ENCODE data around the gene SI. TPM values are rescaled to one million over a fixed set of nuclear protein-coding genes. Genes with fewer than 3 reads are reported as not detected.

Gene SI
- total RNA-seq, 1 experiment from 2014 or later = not detected

Other genes starting within 250 kb of the SI start
- not detected in 2 replicates for gene SLITRK3, start 117.9 kb upstream of the SI start, total RNA-seq (2022)